ENCODE data around the gene CREB3L4.

Gene CREB3L4

GRCh38 chr1:153991806-153992205 is 24.1 kb downstream of the CREB3L4 start:
- TF ChIP-seq ZNF112 (tag by site-specific recombination; IDR thresholded peaks at IDR 0.05) (no peak), ZNF292 (tag by site-specific recombination; IDR thresholded peaks at IDR 0.05; ENCODE audit: borderline replicate concordance, low read depth) (no peak), ZNF518A (tag by site-specific recombination; conservative IDR thresholded peaks at IDR 0.05; ENCODE audit: low read depth) (no peak), ZNF692 (tag by site-specific recombination; IDR thresholded peaks at IDR 0.05) (no peak), ZNF10 (tag by site-specific recombination; IDR thresholded peaks at IDR 0.05) (no peak), AEBP2 (tag by site-specific recombination; IDR thresholded peaks at IDR 0.05; ENCODE audit: borderline replicate concordance) (no peak), ZNF138 (tag by site-specific recombination; IDR thresholded peaks at IDR 0.05; ENCODE audit: borderline replicate concordance) (no peak), ZNF521 (tag by site-specific recombination; IDR thresholded peaks at IDR 0.05) (no peak), SP3 (tag by site-specific recombination; IDR thresholded peaks at IDR 0.05) (no peak), ZNF146 (tag by site-specific recombination; IDR thresholded peaks at IDR 0.05) (no peak), ELK4 (IDR thresholded peaks at IDR 0.05; ENCODE audit: borderline replicate concordance, low read depth, low read length) (no peak), ZNF768 (tag by site-specific recombination; IDR thresholded peaks at IDR 0.05) (no peak), RBAK (tag by site-specific recombination; IDR thresholded peaks at IDR 0.05) (no peak), ZNF600 (tag by site-specific recombination; IDR thresholded peaks at IDR 0.05) (no peak), ZNF571 (tag by site-specific recombination; IDR thresholded peaks at IDR 0.05) (no peak), GFI1B (tag by site-specific recombination; IDR thresholded peaks at IDR 0.05) (no peak), SALL2 (tag by site-specific recombination; IDR thresholded peaks at IDR 0.05; ENCODE audit: borderline replicate concordance) (no peak), KLF7 (tag by site-specific recombination; IDR thresholded peaks at IDR 0.05; ENCODE audit: borderline replicate concordance) (no peak), MYNN (tag by site-specific recombination; IDR thresholded peaks at IDR 0.05; ENCODE audit: borderline replicate concordance) (no peak)
- POLR2A ChIA-PET: interaction anchor here (0.6 to 4.0 kb wide), 7 partner anchors 10 to 280 kb away, joined by 3 to 54 read pairs (median 10); partner anchors contain the start of genes CREB3L4 and JTB
- Histone ChIP-seq H3K27ac (ENCODE audit: extremely low read depth, low read depth, low read length) (no peak overlapping the region), H3K36me3 (ENCODE audit: control insufficient read depth in 2 of 2, insufficient read depth in 1 of 2, low read length in 2 of 2) (peaks cover 34 to 45% of the 10 kb centered on the region in 2 experiments), H3K4me1 (ENCODE audit: control insufficient read depth, insufficient read depth, low read length) (no peaks in the 10 kb centered on the region), H3K9me3 (ENCODE audit: control insufficient read depth, insufficient read depth, low read depth, low read length) (no peaks in the 10 kb centered on the region), H3K4me3 (ENCODE audit: low read depth, low read length) (no peak overlapping the region; the same call in 1 of the 2 replicates)
- CTCF ChIA-PET: interaction anchor here (1.3 kb wide), 1 partner anchor 195 kb away, joined by 3 read pairs; no protein-coding TSS in a partner anchor

Data from HEK293 (cell line).